NCI-H2081 treated with DMSO at 0.1 percent for 48 hours (cell line): ENCODE results near the gene IDH3B.

Experiments
- DNase-seq: peaks from one replicate; lab custom pipeline; 2025; lab: John Stamatoyannopoulos, UW

The IDH3B gene

GRCh38 chr20:2617099-2617714, 46.8 kb downstream of the IDH3B start:
- no peak for DNase-seq

GRCh38 chr20:2616634-2617033, 47.4 kb downstream of the IDH3B start:
- DNase-seq, result no peak

DNA sequence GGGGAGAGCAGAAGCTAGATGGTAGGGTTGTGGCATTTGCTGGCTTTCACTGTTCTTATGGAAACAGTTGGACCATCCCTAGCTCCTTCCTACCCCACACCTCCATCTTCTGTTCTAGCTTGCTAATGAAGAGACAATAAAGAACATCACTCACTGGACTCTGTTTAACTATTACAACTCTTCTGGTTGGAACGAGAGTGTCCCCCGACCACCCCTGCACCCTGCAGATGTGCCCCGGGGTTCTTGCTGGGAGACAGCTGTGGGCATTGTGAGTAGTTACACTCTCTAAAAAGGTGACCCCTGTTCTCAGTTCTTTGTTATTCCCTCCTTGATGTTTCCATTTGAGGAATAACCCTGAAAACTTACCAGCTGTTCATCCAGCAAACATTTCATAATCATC, 51.9 kb downstream of the IDH3B start:
- DNase-seq, result no peak

- no peak for DNase-seq
Observed at GRCh38 chr20:2610941-2611720, 52.9 kb downstream of the IDH3B start.

DNA sequence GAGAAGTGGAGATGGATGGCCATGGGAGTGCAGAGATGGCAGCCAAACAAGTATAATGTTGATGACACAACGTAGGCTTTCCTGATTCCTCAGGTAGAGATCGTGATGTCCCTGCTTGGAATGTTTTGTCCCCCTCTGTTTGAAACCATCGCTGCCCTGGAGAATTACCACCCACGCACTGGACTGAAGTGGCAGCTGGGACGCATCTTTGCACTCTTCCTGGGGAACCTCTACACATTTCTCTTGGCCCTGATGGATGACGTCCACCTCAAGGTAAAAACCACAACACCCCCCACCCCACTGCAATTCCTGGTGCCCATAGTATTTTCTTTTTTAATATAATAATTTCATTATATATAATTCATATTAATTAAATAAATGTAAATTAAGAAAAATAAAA, 53.7 kb downstream of the IDH3B start:
- DNase-seq, result no peak
